ENCODE measurements around the gene COL6A2. TPM values are rescaled to one million over a fixed set of nuclear protein-coding genes. Genes with fewer than 3 reads are reported as not detected.

The COL6A2 gene
- total RNA-seq, 1 donor from 2014 or later, result 535 TPM

GRCh38 chr21:46051379-46051770 is 46.5 kb upstream of the COL6A2 start:
- no peaks in the 10 kb centered on the region for H3K27me3 ChIP-seq
- peak overlapping the region; percentile 95 for H3K27ac ChIP-seq
- peaks cover 38% of the 10 kb centered on the region for H3K4me1 ChIP-seq
- H3K4me3 ChIP-seq, result no peak overlapping the region
- intact Hi-C loops (cut with DNase I), result no loop called here
- DNase-seq (ENCODE audit: extremely low spot score in 2 of 2), result peak in 1 of 2 donors; percentile 74
- H3K36me3 ChIP-seq, result no peaks in the 10 kb centered on the region
- no peaks in the 10 kb centered on the region for H3K9me3 ChIP-seq
- TF ChIP-seq POLR2A (IDR thresholded peaks at IDR 0.05) (no peak), POLR2AphosphoS5 (IDR thresholded peaks at IDR 0.05; ENCODE audit: insufficient read depth in 1 of 2, low read depth in 1 of 2) (no peak)
- TF ChIP-seq, protein P1, sequence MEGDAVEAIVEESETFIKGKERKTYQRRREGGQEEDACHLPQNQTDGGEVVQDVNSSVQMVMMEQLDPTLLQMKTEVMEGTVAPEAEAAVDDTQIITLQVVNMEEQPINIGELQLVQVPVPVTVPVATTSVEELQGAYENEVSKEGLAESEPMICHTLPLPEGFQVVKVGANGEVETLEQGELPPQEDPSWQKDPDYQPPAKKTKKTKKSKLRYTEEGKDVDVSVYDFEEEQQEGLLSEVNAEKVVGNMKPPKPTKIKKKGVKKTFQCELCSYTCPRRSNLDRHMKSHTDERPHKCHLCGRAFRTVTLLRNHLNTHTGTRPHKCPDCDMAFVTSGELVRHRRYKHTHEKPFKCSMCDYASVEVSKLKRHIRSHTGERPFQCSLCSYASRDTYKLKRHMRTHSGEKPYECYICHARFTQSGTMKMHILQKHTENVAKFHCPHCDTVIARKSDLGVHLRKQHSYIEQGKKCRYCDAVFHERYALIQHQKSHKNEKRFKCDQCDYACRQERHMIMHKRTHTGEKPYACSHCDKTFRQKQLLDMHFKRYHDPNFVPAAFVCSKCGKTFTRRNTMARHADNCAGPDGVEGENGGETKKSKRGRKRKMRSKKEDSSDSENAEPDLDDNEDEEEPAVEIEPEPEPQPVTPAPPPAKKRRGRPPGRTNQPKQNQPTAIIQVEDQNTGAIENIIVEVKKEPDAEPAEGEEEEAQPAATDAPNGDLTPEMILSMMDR (IDR thresholded peaks at IDR 0.05), result no peak

DNA sequence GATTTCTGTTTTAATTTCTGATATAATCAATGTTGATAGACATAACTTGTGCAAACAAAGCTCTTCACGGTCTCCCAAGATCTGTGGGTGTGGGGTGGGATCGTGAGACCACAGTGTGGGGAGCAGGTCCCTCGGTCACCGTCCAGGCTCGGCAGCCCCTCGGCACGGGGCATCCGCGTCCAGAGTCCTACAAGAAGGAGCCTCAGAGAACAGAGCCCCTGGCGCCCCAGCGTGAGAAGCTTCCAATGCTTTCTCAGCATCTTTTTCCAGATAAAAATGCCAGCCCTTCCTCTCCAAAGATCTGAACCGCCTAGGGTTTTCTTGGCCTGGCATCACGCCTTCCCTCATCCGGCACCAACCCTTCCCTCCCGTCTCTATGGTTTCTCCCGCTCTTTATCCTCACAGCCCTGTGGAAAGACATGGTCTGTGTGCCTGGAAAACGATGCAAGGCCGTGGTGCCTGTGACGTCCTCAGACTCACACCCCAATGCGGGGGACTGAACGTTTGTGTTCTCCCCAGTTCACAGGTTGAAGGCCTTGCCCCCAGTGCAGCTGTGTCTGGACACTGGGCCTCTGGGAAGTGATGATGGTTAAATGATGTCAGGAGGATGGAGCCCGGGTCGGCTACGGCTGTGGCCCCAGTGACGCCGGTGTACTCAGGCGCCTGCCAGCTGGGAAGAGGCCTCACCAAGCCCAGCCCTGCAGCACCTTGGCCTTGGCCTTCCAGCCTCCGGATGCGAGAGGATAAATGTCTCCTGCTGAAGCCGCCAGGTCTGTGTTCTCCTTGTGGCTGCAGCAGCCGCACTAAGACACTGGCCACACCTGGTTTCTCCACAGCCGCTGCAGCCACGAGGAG is 45.9 kb upstream of the COL6A2 start:
- intact Hi-C loops (cut with DNase I), result no loop called here
- H3K4me1 ChIP-seq, result peaks cover 45% of the 10 kb centered on the region
- no peak overlapping the region for H3K4me3 ChIP-seq
- H3K36me3 ChIP-seq, result no peaks in the 10 kb centered on the region
- DNase-seq (ENCODE audit: extremely low spot score in 2 of 2), result peak in 1 of 2 donors; percentile 88
- no peaks in the 10 kb centered on the region for H3K9me3 ChIP-seq
- no peaks in the 10 kb centered on the region for H3K27me3 ChIP-seq
- TF ChIP-seq, protein P1 (IDR thresholded peaks at IDR 0.05), result no peak
- TF ChIP-seq POLR2A (IDR thresholded peaks at IDR 0.05) (no peak), POLR2AphosphoS5 (IDR thresholded peaks at IDR 0.05; ENCODE audit: insufficient read depth in 1 of 2, low read depth in 1 of 2) (no peak)
- peak overlapping the region; percentile 95 for H3K27ac ChIP-seq

DNA sequence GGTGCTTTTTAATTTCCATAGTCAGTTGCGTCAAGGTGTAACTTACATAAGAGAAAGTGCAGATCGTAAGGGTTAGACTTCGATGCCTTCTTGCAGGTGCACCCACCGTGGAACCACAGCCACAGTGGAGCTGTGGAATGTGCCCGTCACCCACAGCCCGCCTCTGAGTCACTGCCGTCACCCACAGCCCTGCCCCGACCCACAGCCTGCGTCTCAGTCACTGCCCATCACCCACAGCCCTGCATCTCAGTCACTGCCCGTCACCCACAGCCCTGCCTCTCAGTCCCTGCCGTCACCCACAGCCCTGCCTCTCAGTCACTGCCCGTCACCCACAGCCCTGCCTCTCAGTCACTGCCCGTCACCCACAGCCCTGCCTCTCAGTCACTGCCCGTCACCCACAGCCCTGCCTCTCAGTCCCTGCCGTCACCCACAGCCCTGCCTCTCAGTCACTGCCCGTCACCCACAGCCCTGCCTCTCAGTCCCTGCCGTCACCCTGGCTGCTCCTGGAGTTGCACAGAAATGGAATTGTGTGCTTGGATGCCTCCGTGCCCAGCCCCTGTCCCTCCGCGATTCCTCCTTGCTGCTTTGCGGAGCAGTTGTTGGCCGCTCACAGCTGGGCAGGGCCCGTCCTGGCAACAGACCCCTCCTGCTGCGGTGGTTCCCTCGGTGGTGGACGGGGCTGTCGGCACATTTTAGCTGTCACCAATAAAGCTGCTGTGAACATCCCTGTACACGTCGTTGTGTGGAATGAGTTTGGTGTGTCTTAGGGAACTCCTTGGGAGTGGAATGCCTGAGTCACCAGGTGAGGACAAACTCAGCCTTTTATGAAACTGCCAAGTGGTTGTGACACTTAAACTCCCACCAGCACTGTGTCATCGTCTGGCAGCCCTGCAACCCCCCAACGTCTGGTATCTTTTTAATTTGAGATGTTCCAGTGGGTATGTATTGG is 44.9 kb upstream of the COL6A2 start:
- no peaks in the 10 kb centered on the region for H3K9me3 ChIP-seq
- H3K27me3 ChIP-seq, result no peaks in the 10 kb centered on the region
- no peak overlapping the region for H3K4me3 ChIP-seq
- TF ChIP-seq POLR2AphosphoS5 (IDR thresholded peaks at IDR 0.05; ENCODE audit: insufficient read depth in 1 of 2, low read depth in 1 of 2) (peak in 1 of 2 donors; percentile 12), POLR2A (IDR thresholded peaks at IDR 0.05) (no peak)
- H3K36me3 ChIP-seq, result no peaks in the 10 kb centered on the region
- peak; percentile 74 to 76 for DNase-seq (ENCODE audit: extremely low spot score in 2 of 2)
- H3K4me1 ChIP-seq, result peaks cover 49% of the 10 kb centered on the region
- peak overlapping the region; percentile 95 for H3K27ac ChIP-seq
- intact Hi-C loops (cut with DNase I), result no loop called here

DNA sequence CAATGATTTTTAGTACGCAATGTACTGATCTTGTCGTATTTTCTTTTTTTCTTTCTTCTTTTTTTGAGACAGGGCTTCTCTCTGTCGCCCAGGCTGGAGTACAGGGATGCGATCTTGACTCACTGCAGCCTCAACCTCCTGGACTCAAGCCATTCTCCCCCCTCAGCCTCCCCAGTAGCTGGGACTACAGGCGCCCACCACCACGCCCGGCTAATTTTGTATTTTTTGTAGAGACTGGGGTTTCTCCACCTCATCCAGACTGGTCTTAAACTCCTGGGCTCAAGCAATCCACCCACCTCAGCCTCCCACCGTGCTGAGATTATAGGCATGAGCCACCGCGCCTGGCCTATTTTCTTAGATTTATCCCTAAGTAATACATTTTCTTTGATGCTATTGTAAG is 43.9 kb upstream of the COL6A2 start:
- no peak for DNase-seq (ENCODE audit: extremely low spot score in 2 of 2)
- H3K27me3 ChIP-seq, result no peaks in the 10 kb centered on the region
- H3K4me3 ChIP-seq, result no peak overlapping the region
- TF ChIP-seq, protein P1 (IDR thresholded peaks at IDR 0.05), result no peak
- TF ChIP-seq POLR2A (IDR thresholded peaks at IDR 0.05) (no peak), POLR2AphosphoS5 (IDR thresholded peaks at IDR 0.05; ENCODE audit: insufficient read depth in 1 of 2, low read depth in 1 of 2) (no peak)
- H3K27ac ChIP-seq, result peak overlapping the region; percentile 90
- H3K4me1 ChIP-seq, result peaks cover 46% of the 10 kb centered on the region
- intact Hi-C loops (cut with DNase I), result no loop called here
- no peaks in the 10 kb centered on the region for H3K36me3 ChIP-seq
- no peaks in the 10 kb centered on the region for H3K9me3 ChIP-seq

GRCh38 chr21:46054451-46054881 is 43.4 kb upstream of the COL6A2 start:
- H3K9me3 ChIP-seq, result no peaks in the 10 kb centered on the region
- intact Hi-C loops (cut with DNase I), result no loop called here
- no peaks in the 10 kb centered on the region for H3K36me3 ChIP-seq
- H3K27me3 ChIP-seq, result no peaks in the 10 kb centered on the region
- peak in 1 of 2 donors; percentile 79 for DNase-seq (ENCODE audit: extremely low spot score in 2 of 2)
- peaks cover 42% of the 10 kb centered on the region for H3K4me1 ChIP-seq
- TF ChIP-seq, protein P1 (IDR thresholded peaks at IDR 0.05), result no peak
- TF ChIP-seq POLR2AphosphoS5 (IDR thresholded peaks at IDR 0.05; ENCODE audit: insufficient read depth in 1 of 2, low read depth in 1 of 2), result peak in 1 of 2 donors; percentile 45
- no peak overlapping the region for H3K4me3 ChIP-seq
- H3K27ac ChIP-seq, result peak overlapping the region; percentile 90
